K562 (cell line): ENCODE results near the gene IFI27L1. TPM values are rescaled to one million over a fixed set of nuclear protein-coding genes. Genes with fewer than 3 reads are reported as not detected.

Source experiments
- ATAC-seq: fragments of 200-7000 bp; cut with Tn5 transposase; 3 replicates; pipeline ENCODE4 v1.9.1; 2020; ENCODE audit warnings: moderate library complexity
- BruUV-seq: library from RNA; stranded (reverse); fragments of 400-500 nt; replicated peaks from 2 replicates; lab custom pipeline; 2021; lab: Mats Ljungman, UMichigan
- CTCF ChIA-PET: fragments of 300-600 bp; formaldehyde crosslinking; extraction: SDS; loops from one replicate; lab custom pipeline; 2021; ENCODE audit warnings: low intra/inter-chr PET ratio; lab: Yijun Ruan, JAX
- POLR2A ChIA-PET: fragments of 300-600, 350-650 bp; sonication (Branson Sonifier 250); formaldehyde crosslinking; extraction: SDS; loops from one replicate; lab custom pipeline; 2021; ENCODE audit warnings: antibody characterized with exemption, inconsistent platforms; lab: Yijun Ruan, JAX
- DNase-seq, 4 experiments: peaks; one replicate each; pipeline versions ENCODE4 v3.0.0 to v3.0.0-alpha.2; 2011 to 2018; ENCODE audit warnings: low spot score in 3 of 4, mixed read lengths in 3 of 4; ENCODE audit errors: extremely low read depth in 1 of 4
- FAIRE-seq: peaks from 2 replicates; lab custom pipeline; 2011; peaks lifted over from hg19 to GRCh38; lab: Jason Lieb, UNC
- H2AFZ ChIP-seq: 2 replicates; pipeline ENCODE4 v1.6.0; 2011; ENCODE audit warnings: low read depth, low read length, control low read depth, inconsistent platforms
- H3K27ac ChIP-seq: fragments of 200-600 bp; 3 replicates; pipeline ENCODE4 v1.8.0; 2011; ENCODE audit warnings: low read depth, mild to moderate bottlenecking, control low read depth, inconsistent platforms, low read length, moderate library complexity, mixed read lengths; ENCODE audit errors: extremely low read depth
- H3K27me3 ChIP-seq, 2 experiments: fragments of 300-600 bp in 1 of 2; 2 replicates in 1 of 2; 3 replicates in 1 of 2; pipeline versions ENCODE4 v1.6.0 to v1.8.0; 2011; ENCODE audit warnings: inconsistent platforms in 2 of 2, low read length in 2 of 2, mild to moderate bottlenecking in 1 of 2, mixed read lengths in 1 of 2, moderate library complexity in 1 of 2; ENCODE audit not compliant: control insufficient read depth in 2 of 2, insufficient read depth in 2 of 2
- H3K36me3 ChIP-seq: fragments of 300-600 bp; 3 replicates; pipeline ENCODE4 v1.8.0; 2011; ENCODE audit warnings: mild to moderate bottlenecking, low read length, inconsistent platforms; ENCODE audit not compliant: control insufficient read depth, insufficient read depth
- H3K4me1 ChIP-seq, 2 experiments: fragments of 200-600 bp in 1 of 2; replicated peaks in 1 of 2; 2 replicates in 1 of 2; 3 replicates in 1 of 2; pipeline versions ENCODE4 v1.5.1 to v1.8.0; 2011; ENCODE audit warnings: inconsistent platforms in 2 of 2, low read length in 2 of 2, mild to moderate bottlenecking in 1 of 2, mixed read lengths in 1 of 2, moderate library complexity in 1 of 2; ENCODE audit not compliant: control insufficient read depth in 2 of 2, insufficient read depth in 2 of 2
- H3K4me2 ChIP-seq: 2 replicates; pipeline ENCODE4 v1.6.1; 2011; ENCODE audit warnings: low read length, control low read depth, inconsistent platforms, mixed read lengths; ENCODE audit not compliant: insufficient read depth
- H3K4me3 ChIP-seq: fragments of 200-600 bp; sonication (generic), shearing (Covaris generic); 2 replicates; pipeline ENCODE4 v1.5.1; 2016; ENCODE audit warnings: control low read depth, inconsistent platforms
- H3K79me2 ChIP-seq: fragments of 200-600 bp; 3 replicates; pipeline ENCODE4 v1.8.0; 2011; ENCODE audit warnings: low read length, inconsistent platforms; ENCODE audit not compliant: control insufficient read depth, insufficient read depth
- H3K9ac ChIP-seq, 2 experiments: 2 replicates each; pipeline versions ENCODE4 v1.6.0 to v1.6.1; 2011; ENCODE audit warnings: low read depth in 2 of 2, low read length in 2 of 2, control low read depth in 1 of 2, inconsistent platforms in 1 of 2, mild to moderate bottlenecking in 1 of 2, mixed read lengths in 1 of 2; ENCODE audit not compliant: insufficient read depth in 1 of 2
- H3K9me1 ChIP-seq: one replicate; pipeline ENCODE4 v1.6.0; 2011; ENCODE audit warnings: inconsistent platforms, mild to moderate bottlenecking, low read length, moderate library complexity; ENCODE audit not compliant: control insufficient read depth, insufficient read depth
- H3K9me3 ChIP-seq: replicated peaks from 2 replicates; pipeline ENCODE4 v1.5.1; 2011; ENCODE audit warnings: low read depth, low read length, inconsistent platforms; ENCODE audit not compliant: control insufficient read depth, insufficient read depth
- H4K20me1 ChIP-seq: replicated peaks from 2 replicates; pipeline ENCODE4 v1.6.1; 2011; ENCODE audit warnings: low read length, inconsistent platforms, mixed read lengths; ENCODE audit not compliant: control insufficient read depth, insufficient read depth
- MCM2 ChIP-seq: fragments of 450-650 bp; IDR thresholded peaks from 2 replicates; pipeline ENCODE4 v1.6.1; 2017; ENCODE audit warnings: low read depth, mild to moderate bottlenecking
- YBX1 ChIP-seq: fragments of 450-650 bp; IDR thresholded peaks from 2 replicates; pipeline ENCODE4 v1.7.1; 2016; ENCODE audit warnings: mild to moderate bottlenecking
- ZKSCAN8 ChIP-seq: fragments of 200-800 bp; sonication (Bioruptor generic); IDR thresholded peaks from 2 replicates; pipeline ENCODE4 v1.6.1; 2016; ENCODE audit warnings: missing genetic modification characterization, missing compliant biosample characterization
- ZNF23 ChIP-seq: fragments of 250-450 bp; sonication (Bioruptor Pico); IDR thresholded peaks from 2 replicates; pipeline ENCODE4 v1.4.0; 2020; ENCODE audit warnings: mild to moderate bottlenecking
- ZNF347 ChIP-seq: fragments of 450-650 bp; formaldehyde crosslinking; IDR thresholded peaks from 2 replicates; pipeline ENCODE4 v1.4.0; 2020; ENCODE audit warnings: low read depth, mild to moderate bottlenecking, moderate library complexity
- ZNF431 ChIP-seq: sonication (generic); formaldehyde crosslinking; IDR thresholded peaks from 2 replicates; pipeline ENCODE4 v1.8.0; 2022; ENCODE audit warnings: mild to moderate bottlenecking, missing genetic modification reagents
- ZNF589 ChIP-seq: fragments of 200-800 bp; sonication (Bioruptor generic); IDR thresholded peaks from 2 replicates; pipeline ENCODE4 v1.6.1; 2016; ENCODE audit warnings: low read depth, missing genetic modification characterization, missing compliant biosample characterization
- WGBS: fragments of 100-300 bp; shearing (Covaris generic); methylation state at CpG from one replicate; pipeline ENCODE4 v1.1.6; 2016; ENCODE audit warnings: low coverage, mixed read lengths; ENCODE audit not compliant: insufficient coverage; ENCODE audit errors: missing lambda C conversion rate; 5-methylcytosine and 5-hydroxymethylcytosine counted together
- in situ Hi-C: fragments of 300-500 bp; cut with MboI; formaldehyde crosslinking; loops from 4 replicates; pipeline ENCODE4 v1.15.0; 2018; ENCODE audit warnings: inconsistent platforms, mixed read lengths
- intact Hi-C: fragments of 100-400 bp; cut with micrococcal nuclease; formaldehyde crosslinking; loops from 2 replicates; pipeline ENCODE4 v1.14.2; 2022
- polyA plus RNA-seq, 8 experiments: library from polyadenylated mRNA; depleted of rRNA in 4 of 8; stranded (reverse) in 5 of 8; unstranded in 3 of 8; fragments of >200 nt; fragmentation: Nextera tagmentation in 2 of 8; fragmentation: Illumina TruSeq in 1 of 8; extraction: Ambion mirVana in 2 of 8; extraction: Trizol in 1 of 8; gene quantifications; 2 replicates each; pipeline versions ENCODE4 v1.2.1 to v1.2.3, GENCODE V29; 2011 to 2014; ENCODE audit warnings: inconsistent platforms in 1 of 8, missing spikeins in 1 of 8
- total RNA-seq, 7 experiments: library from RNA; depleted of rRNA in 6 of 7; stranded (reverse); fragments of >200 nt in 6 of 7; fragmentation: Illumina TruSeq in 2 of 7; extraction: Trizol in 2 of 7; gene quantifications; 2 replicates each; pipeline versions ENCODE4 v1.2.1 to v1.2.3, GENCODE V29; 2011 to 2021; ENCODE audit warnings: low replicate concordance in 1 of 7
- TF ChIP-seq, protein P1 (sequence below), 3 experiments: fragments of 200-800 bp in 1 of 3; fragments of 250-450 bp in 1 of 3; fragments of 450-650 bp in 1 of 3; sonication (Bioruptor Pico) in 1 of 3; sonication (Bioruptor generic) in 1 of 3; formaldehyde crosslinking in 1 of 3; IDR thresholded peaks; 2 replicates each; pipeline versions ENCODE4 v1.6.1 to v1.8.0; 2016 to 2022; ENCODE audit warnings: mild to moderate bottlenecking in 2 of 3, missing genetic modification characterization in 2 of 3, missing compliant biosample characterization in 1 of 3, moderate library complexity in 1 of 3
- TF ChIP-seq, protein P2 (sequence below): fragments of 450-650 bp; formaldehyde crosslinking; IDR thresholded peaks from 2 replicates; pipeline ENCODE4 v1.4.0; 2020; ENCODE audit warnings: mild to moderate bottlenecking, moderate library complexity
- TF ChIP-seq, protein P3 (sequence below): fragments of 200-800 bp; sonication (Bioruptor generic); IDR thresholded peaks from 2 replicates; pipeline ENCODE4 v1.6.1; 2017; ENCODE audit warnings: missing genetic modification characterization, missing compliant biosample characterization

IFI27L1 gene
- total and polyA plus RNA-seq, 9 of the 15 experiments (the other 6 are each of a cell fraction or from before 2014, with no cell fraction given) = 14.5 to 28.0 (median 23.8) TPM

DNA sequence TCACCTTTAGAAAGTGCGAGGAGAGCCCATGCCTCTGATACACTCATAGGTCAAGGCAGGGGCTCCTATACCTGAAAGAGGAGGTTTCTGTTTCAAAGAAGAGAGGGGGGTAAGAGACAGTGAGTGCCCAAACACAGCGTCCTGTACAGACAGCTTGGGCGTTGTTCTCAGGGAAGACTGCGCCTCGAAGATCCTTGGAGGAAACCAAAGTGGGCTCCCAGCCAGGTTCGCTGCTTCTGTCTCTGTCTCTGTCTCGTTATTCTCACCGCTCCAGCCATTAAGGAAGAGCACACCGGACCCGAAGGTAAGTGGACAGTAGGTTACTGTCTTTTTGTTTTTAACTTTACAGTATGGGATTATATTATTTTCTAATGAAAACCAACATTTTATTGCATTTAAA, 23.6 kb downstream of the IFI27L1 start:
- POLR2A ChIA-PET = interaction anchor here (0.6 to 1.2 kb wide), 2 partner anchors 9 to 24 kb away, joined by 3 to 4 read pairs; partner anchors contain the start of genes DDX24 and IFI27L1
- WGBS = 54% methylated on average over 10 of the region's 10 CpGs
- no peak for TF ChIP-seq ZNF431 (CRISPR knock-in tag)
- TF ChIP-seq MCM2 = no peak
- TF ChIP-seq, protein P1, sequence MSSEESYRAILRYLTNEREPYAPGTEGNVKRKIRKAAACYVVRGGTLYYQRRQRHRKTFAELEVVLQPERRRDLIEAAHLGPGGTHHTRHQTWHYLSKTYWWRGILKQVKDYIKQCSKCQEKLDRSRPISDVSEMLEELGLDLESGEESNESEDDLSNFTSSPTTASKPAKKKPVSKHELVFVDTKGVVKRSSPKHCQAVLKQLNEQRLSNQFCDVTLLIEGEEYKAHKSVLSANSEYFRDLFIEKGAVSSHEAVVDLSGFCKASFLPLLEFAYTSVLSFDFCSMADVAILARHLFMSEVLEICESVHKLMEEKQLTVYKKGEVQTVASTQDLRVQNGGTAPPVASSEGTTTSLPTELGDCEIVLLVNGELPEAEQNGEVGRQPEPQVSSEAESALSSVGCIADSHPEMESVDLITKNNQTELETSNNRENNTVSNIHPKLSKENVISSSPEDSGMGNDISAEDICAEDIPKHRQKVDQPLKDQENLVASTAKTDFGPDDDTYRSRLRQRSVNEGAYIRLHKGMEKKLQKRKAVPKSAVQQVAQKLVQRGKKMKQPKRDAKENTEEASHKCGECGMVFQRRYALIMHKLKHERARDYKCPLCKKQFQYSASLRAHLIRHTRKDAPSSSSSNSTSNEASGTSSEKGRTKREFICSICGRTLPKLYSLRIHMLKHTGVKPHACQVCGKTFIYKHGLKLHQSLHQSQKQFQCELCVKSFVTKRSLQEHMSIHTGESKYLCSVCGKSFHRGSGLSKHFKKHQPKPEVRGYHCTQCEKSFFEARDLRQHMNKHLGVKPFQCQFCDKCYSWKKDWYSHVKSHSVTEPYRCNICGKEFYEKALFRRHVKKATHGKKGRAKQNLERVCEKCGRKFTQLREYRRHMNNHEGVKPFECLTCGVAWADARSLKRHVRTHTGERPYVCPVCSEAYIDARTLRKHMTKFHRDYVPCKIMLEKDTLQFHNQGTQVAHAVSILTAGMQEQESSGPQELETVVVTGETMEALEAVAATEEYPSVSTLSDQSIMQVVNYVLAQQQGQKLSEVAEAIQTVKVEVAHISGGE (CRISPR knock-in tag; IDR thresholded peaks at IDR 0.05) = no peak
- TF ChIP-seq ZNF347 (CRISPR knock-in tag) = no peak
- TF ChIP-seq YBX1 = no peak
- no peak for TF ChIP-seq ZKSCAN8
- no peak for TF ChIP-seq ZNF23 (CRISPR knock-in tag)
- TF ChIP-seq, protein P2, sequence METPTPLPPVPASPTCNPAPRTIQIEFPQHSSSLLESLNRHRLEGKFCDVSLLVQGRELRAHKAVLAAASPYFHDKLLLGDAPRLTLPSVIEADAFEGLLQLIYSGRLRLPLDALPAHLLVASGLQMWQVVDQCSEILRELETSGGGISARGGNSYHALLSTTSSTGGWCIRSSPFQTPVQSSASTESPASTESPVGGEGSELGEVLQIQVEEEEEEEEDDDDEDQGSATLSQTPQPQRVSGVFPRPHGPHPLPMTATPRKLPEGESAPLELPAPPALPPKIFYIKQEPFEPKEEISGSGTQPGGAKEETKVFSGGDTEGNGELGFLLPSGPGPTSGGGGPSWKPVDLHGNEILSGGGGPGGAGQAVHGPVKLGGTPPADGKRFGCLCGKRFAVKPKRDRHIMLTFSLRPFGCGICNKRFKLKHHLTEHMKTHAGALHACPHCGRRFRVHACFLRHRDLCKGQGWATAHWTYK (CRISPR knock-in tag) = no peak
- no peak for TF ChIP-seq ZNF589 (CRISPR knock-in tag)
- TF ChIP-seq, protein P3, sequence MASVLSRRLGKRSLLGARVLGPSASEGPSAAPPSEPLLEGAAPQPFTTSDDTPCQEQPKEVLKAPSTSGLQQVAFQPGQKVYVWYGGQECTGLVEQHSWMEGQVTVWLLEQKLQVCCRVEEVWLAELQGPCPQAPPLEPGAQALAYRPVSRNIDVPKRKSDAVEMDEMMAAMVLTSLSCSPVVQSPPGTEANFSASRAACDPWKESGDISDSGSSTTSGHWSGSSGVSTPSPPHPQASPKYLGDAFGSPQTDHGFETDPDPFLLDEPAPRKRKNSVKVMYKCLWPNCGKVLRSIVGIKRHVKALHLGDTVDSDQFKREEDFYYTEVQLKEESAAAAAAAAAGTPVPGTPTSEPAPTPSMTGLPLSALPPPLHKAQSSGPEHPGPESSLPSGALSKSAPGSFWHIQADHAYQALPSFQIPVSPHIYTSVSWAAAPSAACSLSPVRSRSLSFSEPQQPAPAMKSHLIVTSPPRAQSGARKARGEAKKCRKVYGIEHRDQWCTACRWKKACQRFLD (CRISPR knock-in tag) = no peak

More for the DNA sequence above, 23.6 kb downstream of the IFI27L1 start:
- Histone ChIP-seq H3K4me1 (peaks cover 0 to 2% of the 10 kb centered on the region in 2 experiments; a peak in 3 of 5 replicates), H3K4me3 (no peak overlapping the region), H3K27me3 (no peaks in the 10 kb centered on the region), H3K36me3 (no peaks in the 10 kb centered on the region), H4K20me1 (no peaks in the 10 kb centered on the region), H3K27ac (no peak overlapping the region), H3K9me3 (no peaks in the 10 kb centered on the region), H3K9me1 (peaks cover 5% of the 10 kb centered on the region), H3K4me2 (no peak overlapping the region), H3K9ac (no peak overlapping the region), H2AFZ (no peak overlapping the region), H3K79me2 (no peaks in the 10 kb centered on the region)
- ATAC-seq = no peak
- intact Hi-C loops = no loop called here
- no peak for DNase-seq
- in situ Hi-C loops = no loop called here
- no TSS peak for BruUV-seq
- CTCF ChIA-PET = no interaction called here
- no peak for FAIRE-seq
